Uterus (tissue), 4 donors: Measurements from ENCODE around the gene CCDC74B. TPM values are rescaled to one million over a fixed set of nuclear protein-coding genes. Genes with fewer than 3 reads are reported as not detected.
"Not testable (repeated sequence)": the region's sequence is repeated elsewhere in the genome, so short reads cannot be mapped to it uniquely, and the experiment has no call there.

Experiments
- DNase-seq, 2 donors: peaks; one replicate each; pipeline ENCODE4 v3.0.0-alpha.2; 2019 to 2020
- H3K27ac ChIP-seq, 2 donors: fragments of 200-600 bp; sonication (generic); 1 replicate in 1 of 2; 2 replicates in 1 of 2; pipeline ENCODE4 v1.5.1; 2016 to 2018
- H3K27me3 ChIP-seq, 2 donors: fragments of 200-600 bp; sonication (generic); one replicate each; pipeline ENCODE4 v1.5.1; 2018 to 2019; ENCODE audit warnings: control low read depth in 1 of 2
- H3K36me3 ChIP-seq, 2 donors: fragments of 200-600 bp; sonication (generic); one replicate each; pipeline ENCODE4 v1.5.1; 2019; ENCODE audit warnings: control low read depth in 1 of 2
- H3K4me1 ChIP-seq, 2 donors: fragments of 200-600 bp; sonication (generic); one replicate each; pipeline ENCODE4 v1.5.1; 2018 to 2019; ENCODE audit warnings: control low read depth in 1 of 2
- H3K4me3 ChIP-seq, 2 donors: fragments of 200-600 bp; sonication (generic); 1 replicate in 1 of 2; 2 replicates in 1 of 2; pipeline ENCODE4 v1.5.1; 2018 to 2019; ENCODE audit warnings: mild to moderate bottlenecking in 1 of 2
- H3K9me3 ChIP-seq, 2 donors: fragments of 200-600 bp; sonication (generic); one replicate each; pipeline ENCODE4 v1.5.1; 2019; ENCODE audit warnings: control low read depth in 1 of 2
- POLR2A ChIP-seq, 2 donors: fragments of 450-650 bp; IDR thresholded peaks; one replicate each; pipeline ENCODE4 v1.6.1; 2016; ENCODE audit warnings: antibody characterized with exemption in 2 of 2, mild to moderate bottlenecking in 1 of 2, moderate library complexity in 1 of 2
- intact Hi-C: fragments of 100-400 bp; cut with DNase I; formaldehyde crosslinking; loops from one replicate; pipeline ENCODE4 v1.15.1; 2023; ENCODE audit warnings: low total_unique reads
- total RNA-seq, 4 donors: library from RNA; depleted of rRNA in 3 of 4; stranded (reverse); fragments of >200 nt in 3 of 4; gene quantifications; one replicate each; pipeline versions ENCODE4 v1.1.0 to v1.2.4, GENCODE V29; 2014 to 2023
- TF ChIP-seq, protein P1 (sequence below), 4 experiments: fragments of 200-600 bp in 2 of 4; fragments of 450-650 bp in 2 of 4; sonication (generic) in 2 of 4; IDR thresholded peaks; one replicate each; pipeline ENCODE4 v1.5.1; 2016 to 2019; ENCODE audit warnings: antibody characterized with exemption in 4 of 4, mild to moderate bottlenecking in 2 of 4, moderate library complexity in 1 of 4
- donor health status: DM: yes; HTN: yes; CAD: no.

CCDC74B gene
- total RNA-seq, 4 donors from 2014 or later, result 4.6 to 34.7 (median 9.8) TPM

DNA sequence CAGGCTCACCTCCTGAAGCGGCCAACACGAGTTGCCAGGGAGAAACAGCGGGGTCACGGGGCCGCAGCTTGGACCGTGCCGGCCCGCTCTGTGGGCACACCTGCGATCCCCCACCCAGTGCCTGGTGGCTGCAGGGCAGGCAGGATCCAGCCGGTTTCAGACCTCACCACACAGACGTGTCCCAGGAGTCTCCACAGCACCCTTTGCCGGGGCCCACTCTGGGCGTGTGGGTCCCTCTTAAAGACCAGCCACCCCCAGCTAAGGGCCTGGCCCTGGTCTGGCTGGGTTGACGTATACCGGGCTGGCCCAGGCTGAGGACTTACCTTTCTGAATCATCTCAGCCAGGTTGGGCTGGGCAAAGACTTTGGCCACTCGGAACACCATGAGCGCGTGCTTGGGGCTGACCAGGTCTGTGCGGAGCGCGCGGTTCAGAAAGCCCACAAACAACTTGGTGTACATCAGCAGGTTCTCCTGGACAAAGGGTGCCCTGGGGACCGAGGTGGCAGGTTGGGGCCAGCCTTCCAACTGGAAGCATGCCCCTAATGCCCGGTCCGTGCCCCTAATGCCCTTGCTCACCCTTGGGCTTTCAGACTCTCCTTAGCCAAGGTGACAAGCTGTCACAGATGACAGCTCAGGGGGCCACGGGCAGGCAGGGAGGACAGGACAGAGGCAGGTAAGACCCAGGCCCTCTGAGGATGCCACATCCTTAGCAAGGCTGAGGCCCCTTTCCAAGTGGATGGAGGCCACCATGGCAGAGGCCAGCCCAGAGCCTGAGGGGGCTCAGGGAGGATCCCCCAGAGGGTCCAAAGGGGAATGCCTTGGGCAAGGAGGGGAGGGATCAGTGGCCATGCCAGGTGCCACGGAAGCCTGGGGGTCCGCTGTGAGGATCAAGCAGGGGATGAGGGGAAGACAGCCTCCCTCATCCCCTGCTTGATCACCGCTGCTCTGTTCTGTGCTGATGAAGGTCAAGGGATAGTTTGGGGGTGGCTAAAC lies 10.2 kb upstream of the CCDC74B start:
- Histone ChIP-seq H3K36me3 (no peaks in the 10 kb centered on the region), H3K4me1 (no peaks in the 10 kb centered on the region), H3K9me3 (no peaks in the 10 kb centered on the region), H3K27ac (no peak overlapping the region), H3K27me3 (no peaks in the 10 kb centered on the region), H3K4me3 (no peak overlapping the region)
- no peak for DNase-seq
- TF ChIP-seq POLR2A (IDR thresholded peaks at IDR 0.05), result no peak
- TF ChIP-seq, protein P1, sequence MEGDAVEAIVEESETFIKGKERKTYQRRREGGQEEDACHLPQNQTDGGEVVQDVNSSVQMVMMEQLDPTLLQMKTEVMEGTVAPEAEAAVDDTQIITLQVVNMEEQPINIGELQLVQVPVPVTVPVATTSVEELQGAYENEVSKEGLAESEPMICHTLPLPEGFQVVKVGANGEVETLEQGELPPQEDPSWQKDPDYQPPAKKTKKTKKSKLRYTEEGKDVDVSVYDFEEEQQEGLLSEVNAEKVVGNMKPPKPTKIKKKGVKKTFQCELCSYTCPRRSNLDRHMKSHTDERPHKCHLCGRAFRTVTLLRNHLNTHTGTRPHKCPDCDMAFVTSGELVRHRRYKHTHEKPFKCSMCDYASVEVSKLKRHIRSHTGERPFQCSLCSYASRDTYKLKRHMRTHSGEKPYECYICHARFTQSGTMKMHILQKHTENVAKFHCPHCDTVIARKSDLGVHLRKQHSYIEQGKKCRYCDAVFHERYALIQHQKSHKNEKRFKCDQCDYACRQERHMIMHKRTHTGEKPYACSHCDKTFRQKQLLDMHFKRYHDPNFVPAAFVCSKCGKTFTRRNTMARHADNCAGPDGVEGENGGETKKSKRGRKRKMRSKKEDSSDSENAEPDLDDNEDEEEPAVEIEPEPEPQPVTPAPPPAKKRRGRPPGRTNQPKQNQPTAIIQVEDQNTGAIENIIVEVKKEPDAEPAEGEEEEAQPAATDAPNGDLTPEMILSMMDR (IDR thresholded peaks at IDR 0.05), result no peak
- intact Hi-C loops, result no loop called here

- H3K36me3 ChIP-seq, H3K4me3 ChIP-seq, H3K27me3 ChIP-seq, DNase-seq, H3K9me3 ChIP-seq, H3K27ac ChIP-seq, intact Hi-C loops, H3K4me1 ChIP-seq: not testable (repeated sequence)
These were observed 9.5 kb upstream of the CCDC74B start for GRCh38 chr2:130154423-130154770.

- H3K36me3 ChIP-seq, H3K4me1 ChIP-seq, H3K27me3 ChIP-seq, H3K27ac ChIP-seq, intact Hi-C loops, DNase-seq, H3K9me3 ChIP-seq, H3K4me3 ChIP-seq: not testable (repeated sequence)
These were observed 9.0 kb upstream of the CCDC74B start for GRCh38 chr2:130153721-130154422.

DNA sequence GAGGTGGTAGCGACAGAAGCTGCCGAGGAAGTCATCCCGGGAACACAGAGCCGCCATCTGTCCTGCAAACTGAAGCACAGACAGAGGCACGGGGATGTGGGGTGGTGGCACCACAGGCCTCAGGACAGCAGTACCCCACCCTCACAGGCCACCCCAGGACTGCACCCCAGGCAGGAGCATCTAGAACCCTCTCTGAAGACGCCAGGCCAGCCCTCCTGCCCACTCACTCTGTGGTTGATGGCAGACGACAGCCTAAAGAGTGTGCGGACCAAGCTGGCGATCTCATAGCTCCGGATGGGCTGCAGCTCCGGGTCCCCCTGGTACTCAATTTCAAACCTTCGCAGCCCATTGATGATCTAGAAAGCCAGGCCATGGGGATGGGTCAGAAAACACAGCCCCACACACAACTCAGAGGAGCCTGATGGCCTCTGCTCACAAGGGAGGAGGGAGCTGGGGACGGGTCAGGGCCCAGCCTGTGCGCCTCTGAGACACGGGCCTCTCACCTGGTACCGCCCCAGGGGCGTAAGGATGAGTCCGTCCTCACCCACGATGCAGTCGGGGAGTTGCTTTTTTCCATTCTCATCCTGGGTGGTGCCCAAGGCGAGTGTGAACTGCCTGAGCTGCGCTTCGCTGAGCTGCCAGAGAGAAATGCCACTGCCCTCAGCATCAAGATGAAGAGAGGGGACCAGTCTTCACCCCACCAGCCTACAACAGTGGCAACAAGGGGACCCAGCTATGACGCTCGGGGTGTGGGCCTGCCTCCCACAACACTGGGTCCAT lies 8.1 kb upstream of the CCDC74B start:
- no peak overlapping the region for H3K4me3 ChIP-seq
- no peaks in the 10 kb centered on the region for H3K27me3 ChIP-seq
- DNase-seq, result no peak
- TF ChIP-seq POLR2A (IDR thresholded peaks at IDR 0.05), result no peak
- TF ChIP-seq, protein P1 (IDR thresholded peaks at IDR 0.05), result no peak
- no peaks in the 10 kb centered on the region for H3K36me3 ChIP-seq
- H3K4me1 ChIP-seq, result no peaks in the 10 kb centered on the region
- intact Hi-C loops, result no loop called here
- no peak overlapping the region for H3K27ac ChIP-seq
- no peaks in the 10 kb centered on the region for H3K9me3 ChIP-seq

- H3K4me3 ChIP-seq, H3K36me3 ChIP-seq, H3K27ac ChIP-seq, DNase-seq, intact Hi-C loops, H3K4me1 ChIP-seq, H3K27me3 ChIP-seq, H3K9me3 ChIP-seq: not testable (repeated sequence)
These were observed 7.4 kb upstream of the CCDC74B start for GRCh38 chr2:130152136-130152815.

- DNase-seq, H3K4me3 ChIP-seq, H3K27ac ChIP-seq, H3K4me1 ChIP-seq, H3K27me3 ChIP-seq, intact Hi-C loops, H3K9me3 ChIP-seq, H3K36me3 ChIP-seq: not testable (repeated sequence)
These were observed 6.2 kb upstream of the CCDC74B start for GRCh38 chr2:130151145-130151512.
